ENCODE results near the gene PPP1R3D. TPM values are rescaled to one million over a fixed set of nuclear protein-coding genes. Genes with fewer than 3 reads are reported as not detected.
"Not testable (repeated sequence)": the region's sequence is repeated elsewhere in the genome, so short reads cannot be mapped to it uniquely, and the experiment has no call there.

The PPP1R3D gene
- total RNA-seq, 2 donors from 2014 or later = 6.0 to 6.3 TPM

- ATAC-seq = no peak
- no peak for TF ChIP-seq POLR2A (IDR thresholded peaks at IDR 0.05)
- intact Hi-C loops (cut with DNase I) = no loop called here
- peaks cover 11% of the 10 kb centered on the region for H3K4me1 ChIP-seq
- no peak within 1 kb of the TSS for H3K27ac ChIP-seq
- no peaks in the 10 kb centered on the region for H3K36me3 ChIP-seq (replicated peaks in 1 of 2; ENCODE audit: insufficient read depth in 1 of 2, low read depth in 2 of 2)
- no peak for DNase-seq
- 66 to 77% methylated on average over 5 of the region's 5 CpGs for WGBS, 2 donors
- H3K4me3 ChIP-seq = no peak within 1 kb of the TSS
- no peaks in the 10 kb centered on the region for H3K9me3 ChIP-seq
- H3K27me3 ChIP-seq = no peaks in the 10 kb centered on the region
These were observed 18.0 kb upstream of the PPP1R3D start, which contains the start of gene CDH26 for GRCh38 chr20:59958123-59958522. CDH26 (plus strand) TSS chr20:59958423; CDS start chr20:59958727, 304 bp downstream.

GRCh38 chr20:59957568-59957967 lies 17.5 kb upstream of the PPP1R3D start:
- H3K27ac ChIP-seq; H3K4me3 ChIP-seq; H3K9me3 ChIP-seq; ATAC-seq; DNase-seq; intact Hi-C loops (cut with DNase I); H3K27me3 ChIP-seq; H3K36me3 ChIP-seq (replicated peaks in 1 of 2; ENCODE audit: insufficient read depth in 1 of 2, low read depth in 2 of 2): not testable (repeated sequence)
- H3K4me1 ChIP-seq = peaks cover 11% of the 10 kb centered on the region

- no peaks in the 10 kb centered on the region for H3K27me3 ChIP-seq
- peak; percentile 27 for ATAC-seq
- no peaks in the 10 kb centered on the region for H3K36me3 ChIP-seq (replicated peaks in 1 of 2; ENCODE audit: insufficient read depth in 1 of 2, low read depth in 2 of 2)
- H3K9me3 ChIP-seq = no peaks in the 10 kb centered on the region
- intact Hi-C loops (cut with DNase I) = no loop called here
- H3K4me3 ChIP-seq = no peak overlapping the region
- peaks cover 11% of the 10 kb centered on the region for H3K4me1 ChIP-seq
- WGBS, 2 donors = 69 to 72% methylated on average over 8 of the region's 8 CpGs
- peak in 3 of 7 experiments; percentile 16 to 34 (median 33) for TF ChIP-seq CTCF (IDR thresholded peaks at IDR 0.05)
- no peak for TF ChIP-seq POLR2A (IDR thresholded peaks at IDR 0.05)
- H3K27ac ChIP-seq = no peak overlapping the region
- no peak for DNase-seq
These were observed 15.2 kb upstream of the PPP1R3D start for GRCh38 chr20:59955131-59955796.

- peaks cover 11% of the 10 kb centered on the region for H3K4me1 ChIP-seq
- no peaks in the 10 kb centered on the region for H3K27me3 ChIP-seq
- H3K4me3 ChIP-seq = no peak overlapping the region
- WGBS, 2 donors = 80 to 90% methylated on average over 4 of the region's 4 CpGs
- intact Hi-C loops (cut with DNase I) = no loop called here
- no peak for DNase-seq
- no peaks in the 10 kb centered on the region for H3K9me3 ChIP-seq
- ATAC-seq = no peak
- H3K27ac ChIP-seq = no peak overlapping the region
- no peaks in the 10 kb centered on the region for H3K36me3 ChIP-seq (replicated peaks in 1 of 2; ENCODE audit: insufficient read depth in 1 of 2, low read depth in 2 of 2)
- TF ChIP-seq CTCF (IDR thresholded peaks at IDR 0.05) = no peak
- TF ChIP-seq POLR2A (IDR thresholded peaks at IDR 0.05) = no peak
These were observed 14.6 kb upstream of the PPP1R3D start for GRCh38 chr20:59954718-59955117.

- ATAC-seq (no peak), DNase-seq (no peak)
- no peaks in the 10 kb centered on the region for H3K36me3 ChIP-seq (replicated peaks in 1 of 2; ENCODE audit: insufficient read depth in 1 of 2, low read depth in 2 of 2)
- no peaks in the 10 kb centered on the region for H3K9me3 ChIP-seq
- H3K4me3 ChIP-seq = no peak overlapping the region
- intact Hi-C loops (cut with DNase I) = no loop called here
- TF ChIP-seq CTCF (IDR thresholded peaks at IDR 0.05) (no peak), POLR2A (IDR thresholded peaks at IDR 0.05) (no peak)
- 90 to 95% methylated on average over 6 of the region's 6 CpGs for WGBS, 2 donors
- H3K4me1 ChIP-seq = no peaks in the 10 kb centered on the region
- no peaks in the 10 kb centered on the region for H3K27me3 ChIP-seq
- no peak overlapping the region for H3K27ac ChIP-seq
These were observed 9.8 kb upstream of the PPP1R3D start for GRCh38 chr20:59949911-59950310.
